GM12875 (cell line): ENCODE data around the gene MBD6.

Source experiments
- H3K4me3 ChIP-seq: one replicate; pipeline ENCODE4 v1.5.1; 2011; ENCODE audit warnings: low read depth, low read length, control low read depth
- TF ChIP-seq, protein P1 (sequence below): IDR thresholded peaks from 2 replicates; pipeline ENCODE4 v1.5.1; 2011; ENCODE audit warnings: low read depth, mild to moderate bottlenecking, control low read depth, inconsistent platforms, low read length, moderate library complexity, borderline replicate concordance; ENCODE audit not compliant: insufficient read depth

MBD6 gene

DNA sequence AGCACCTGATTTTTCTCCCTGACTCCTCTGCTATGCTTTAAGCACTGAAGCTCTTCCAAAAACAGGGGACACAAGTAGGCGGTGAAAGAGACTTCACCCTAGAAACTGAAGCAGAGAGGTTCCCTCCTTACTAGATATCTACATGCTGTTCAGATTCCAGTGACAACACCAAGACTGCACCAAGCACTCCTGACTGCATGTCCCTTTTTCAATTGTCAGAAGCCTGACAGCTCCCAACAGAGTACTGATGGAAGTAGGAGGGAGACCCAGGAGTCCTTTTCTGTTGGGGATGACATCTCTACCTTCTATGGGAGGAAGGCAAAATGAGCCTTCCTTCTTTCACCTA, 13.9 kb downstream of the MBD6 start:
- H3K4me3 ChIP-seq: no peak overlapping the region
- TF ChIP-seq, protein P1, sequence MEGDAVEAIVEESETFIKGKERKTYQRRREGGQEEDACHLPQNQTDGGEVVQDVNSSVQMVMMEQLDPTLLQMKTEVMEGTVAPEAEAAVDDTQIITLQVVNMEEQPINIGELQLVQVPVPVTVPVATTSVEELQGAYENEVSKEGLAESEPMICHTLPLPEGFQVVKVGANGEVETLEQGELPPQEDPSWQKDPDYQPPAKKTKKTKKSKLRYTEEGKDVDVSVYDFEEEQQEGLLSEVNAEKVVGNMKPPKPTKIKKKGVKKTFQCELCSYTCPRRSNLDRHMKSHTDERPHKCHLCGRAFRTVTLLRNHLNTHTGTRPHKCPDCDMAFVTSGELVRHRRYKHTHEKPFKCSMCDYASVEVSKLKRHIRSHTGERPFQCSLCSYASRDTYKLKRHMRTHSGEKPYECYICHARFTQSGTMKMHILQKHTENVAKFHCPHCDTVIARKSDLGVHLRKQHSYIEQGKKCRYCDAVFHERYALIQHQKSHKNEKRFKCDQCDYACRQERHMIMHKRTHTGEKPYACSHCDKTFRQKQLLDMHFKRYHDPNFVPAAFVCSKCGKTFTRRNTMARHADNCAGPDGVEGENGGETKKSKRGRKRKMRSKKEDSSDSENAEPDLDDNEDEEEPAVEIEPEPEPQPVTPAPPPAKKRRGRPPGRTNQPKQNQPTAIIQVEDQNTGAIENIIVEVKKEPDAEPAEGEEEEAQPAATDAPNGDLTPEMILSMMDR: no peak

DNA sequence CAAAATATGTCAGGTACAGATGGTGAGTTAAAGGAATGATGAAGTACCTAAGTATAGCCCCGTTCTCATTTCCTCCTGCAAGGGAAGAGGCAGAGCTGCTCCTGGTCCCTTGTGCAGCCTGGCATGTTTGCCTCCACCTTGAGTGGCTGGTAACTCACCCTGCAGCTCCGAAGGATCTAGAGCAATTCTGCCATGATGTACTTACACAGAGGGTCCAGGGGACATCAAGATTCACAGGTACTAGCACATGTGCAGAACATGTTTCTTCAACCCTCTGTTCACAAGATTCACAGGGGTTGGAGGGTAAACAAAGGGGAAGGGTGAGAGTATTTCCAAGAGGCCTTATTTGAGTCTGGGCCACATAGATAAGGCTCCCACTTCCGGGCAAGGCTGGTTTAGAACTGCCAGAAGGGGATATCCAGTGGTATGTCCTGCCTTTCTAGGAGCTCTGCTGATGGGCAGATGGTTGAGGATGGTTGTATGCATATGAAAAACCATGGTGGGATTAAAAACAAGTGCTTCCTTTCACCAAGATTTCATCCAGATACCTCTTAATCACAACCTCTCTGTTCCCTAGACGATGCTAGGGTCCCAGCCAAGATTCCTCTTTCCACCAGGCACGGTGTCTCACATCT, 16.6 kb downstream of the MBD6 start:
- no peak overlapping the region for H3K4me3 ChIP-seq
- TF ChIP-seq, protein P1: no peak

DNA sequence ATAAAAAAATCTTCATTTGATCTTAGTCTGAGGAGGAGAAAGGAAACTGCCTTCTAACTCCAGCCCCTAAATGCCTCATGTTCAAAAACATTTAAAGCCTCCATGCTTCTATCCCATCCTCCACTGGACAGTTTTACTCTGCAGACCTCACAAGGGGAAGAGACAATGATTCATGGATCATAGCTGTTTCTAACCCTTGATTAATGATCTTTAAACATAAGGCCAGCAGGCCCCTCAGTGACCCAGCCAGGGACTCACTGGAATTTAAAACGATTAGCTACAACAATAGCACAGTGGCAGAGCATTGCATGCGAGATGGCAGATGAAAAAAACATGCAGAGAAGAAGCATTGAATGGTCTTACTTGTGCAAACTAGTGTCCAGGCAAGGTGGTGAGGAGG, 18.4 kb downstream of the MBD6 start:
- no peak overlapping the region for H3K4me3 ChIP-seq
- TF ChIP-seq, protein P1: no peak

DNA sequence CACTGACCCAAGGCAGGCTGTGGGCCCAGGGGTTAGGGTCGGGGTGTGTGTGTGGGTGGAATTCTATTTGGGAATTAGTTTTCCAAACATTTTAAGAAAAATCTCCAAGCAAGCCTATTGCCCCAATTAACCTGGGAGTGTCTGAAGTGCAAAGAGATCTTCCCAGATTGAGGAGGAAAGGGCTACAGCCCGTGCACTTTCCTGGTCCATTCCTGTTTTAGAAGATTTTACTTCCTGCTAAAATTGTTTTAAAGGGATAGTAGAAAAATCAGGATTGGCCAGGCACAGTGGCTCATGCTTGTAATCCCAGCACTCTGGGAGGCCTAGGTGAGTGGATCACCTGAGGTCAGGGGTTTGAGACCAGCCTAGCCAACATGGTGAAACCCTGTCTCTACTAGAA, 19.1 kb downstream of the MBD6 start:
- TF ChIP-seq, protein P1: no peak

DNA sequence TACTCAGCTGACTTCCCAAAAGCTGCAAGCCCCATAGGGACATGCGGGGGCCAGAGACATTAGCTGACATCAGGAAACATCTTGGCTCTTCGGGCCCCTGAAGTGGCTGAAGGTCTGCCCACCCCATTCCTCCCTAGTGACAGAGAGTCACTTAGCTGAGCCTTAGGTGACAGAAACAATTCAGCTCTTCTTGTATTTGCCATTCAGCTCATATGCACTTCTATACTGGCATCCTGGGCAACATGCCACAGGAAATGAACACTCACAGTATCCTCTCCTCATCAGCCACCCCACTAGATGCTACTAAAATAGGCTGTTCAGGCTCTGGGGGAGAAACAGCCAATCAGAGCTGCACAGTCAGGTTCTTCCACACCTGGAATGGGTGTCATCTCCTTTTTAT, 21.0 kb downstream of the MBD6 start:
- H3K4me3 ChIP-seq: no peak overlapping the region
- TF ChIP-seq, protein P1: no peak

More for the DNA sequence above, 19.1 kb downstream of the MBD6 start:
- H3K4me3 ChIP-seq: no peak overlapping the region

DNA sequence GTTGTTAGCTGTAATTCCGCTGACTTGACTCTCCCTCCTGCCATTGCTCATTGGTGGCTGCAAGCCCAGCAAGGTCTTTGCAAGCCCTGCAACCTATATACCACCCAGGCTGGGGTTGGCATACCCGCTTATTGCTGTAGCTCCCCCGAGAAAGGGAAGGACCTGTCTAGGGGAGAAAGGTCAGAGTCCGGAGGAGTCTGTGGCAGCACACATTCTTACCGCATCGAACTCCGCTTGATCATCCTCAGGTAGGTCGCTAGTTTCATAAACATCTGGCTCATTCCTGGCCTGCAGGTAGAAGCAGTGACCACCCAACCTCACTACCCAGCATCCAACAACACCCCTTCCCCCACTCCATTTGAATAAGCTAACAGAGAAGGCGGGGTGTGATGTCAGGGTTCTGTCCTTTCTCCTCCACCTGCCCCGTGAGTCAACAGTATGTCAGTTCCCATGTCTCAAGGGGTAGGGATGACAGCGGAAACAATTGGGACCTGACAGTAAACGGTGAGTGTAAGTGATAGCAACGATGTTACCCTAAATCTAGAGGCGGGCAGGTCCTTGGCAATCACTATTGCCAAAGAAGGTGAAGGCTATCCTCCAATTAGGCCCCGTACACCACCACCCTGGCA, 23.3 kb downstream of the MBD6 start:
- peak overlapping the region; percentile 90 for H3K4me3 ChIP-seq
- TF ChIP-seq, protein P1: no peak
